Astrocyte of the hippocampus (primary cell): ENCODE measurements around the gene NUP62.

ENCODE experiments used
- DNase-seq: peaks from one replicate; pipeline ENCODE4 v3.0.0; 2011; ENCODE audit warnings: low read depth, low spot score

NUP62 gene

GRCh38 chr19:49881186-49881585 lies 48.1 kb downstream of the NUP62 start:
- DNase-seq: no peak

DNA sequence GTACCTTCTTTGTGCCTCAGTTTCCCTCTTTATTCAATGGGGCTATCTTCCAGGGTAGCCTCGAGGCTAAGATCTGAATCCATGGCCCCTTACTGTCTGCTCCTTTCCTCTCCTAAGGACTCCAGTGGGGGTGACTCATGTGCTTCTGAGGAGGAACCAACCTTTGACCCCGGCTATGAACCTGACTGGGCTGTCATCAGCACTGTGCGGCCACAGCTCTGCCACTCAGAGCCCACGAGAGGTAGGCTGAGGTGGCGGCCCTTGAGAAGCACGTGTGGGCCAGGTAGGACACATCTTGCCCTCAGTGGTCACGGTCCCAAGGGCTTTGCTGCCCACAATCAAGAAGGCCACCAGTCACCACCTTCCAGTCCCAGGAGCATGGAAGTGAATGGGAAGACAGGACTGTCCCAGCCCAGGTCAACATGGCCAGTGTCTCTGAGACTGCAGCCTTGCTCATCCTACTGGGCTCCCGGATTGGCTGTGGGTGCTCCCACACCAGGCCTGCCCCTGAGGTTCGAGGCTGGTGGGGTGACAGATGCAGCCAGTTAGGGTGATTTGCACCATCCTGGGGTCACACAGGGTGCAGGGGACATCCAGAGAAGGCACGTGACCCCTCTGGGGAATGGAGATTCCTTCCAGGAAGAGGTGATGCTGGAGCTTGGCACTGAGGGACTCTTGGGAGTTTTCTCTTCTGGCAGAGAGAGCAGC lies 49.0 kb downstream of the NUP62 start:
- DNase-seq: no peak

GRCh38 chr19:49879243-49879963 lies 49.9 kb downstream of the NUP62 start:
- DNase-seq: no peak

DNA sequence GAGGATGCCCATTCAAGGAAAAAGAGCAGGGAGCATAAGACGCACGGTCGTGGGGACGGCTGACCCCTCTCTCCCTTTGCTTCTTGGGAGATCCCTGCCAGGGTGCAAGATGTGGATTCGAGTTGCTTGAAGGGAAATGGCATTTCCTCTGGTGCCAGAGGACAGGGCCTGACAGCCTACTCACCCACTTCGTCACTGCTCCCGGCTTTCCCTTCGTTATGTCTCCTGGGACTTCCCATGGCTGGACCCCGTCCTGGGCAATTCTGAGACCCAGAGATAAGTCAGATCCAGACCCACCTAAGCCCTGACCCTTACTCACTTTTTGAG lies 50.6 kb downstream of the NUP62 start:
- DNase-seq: no peak

DNA sequence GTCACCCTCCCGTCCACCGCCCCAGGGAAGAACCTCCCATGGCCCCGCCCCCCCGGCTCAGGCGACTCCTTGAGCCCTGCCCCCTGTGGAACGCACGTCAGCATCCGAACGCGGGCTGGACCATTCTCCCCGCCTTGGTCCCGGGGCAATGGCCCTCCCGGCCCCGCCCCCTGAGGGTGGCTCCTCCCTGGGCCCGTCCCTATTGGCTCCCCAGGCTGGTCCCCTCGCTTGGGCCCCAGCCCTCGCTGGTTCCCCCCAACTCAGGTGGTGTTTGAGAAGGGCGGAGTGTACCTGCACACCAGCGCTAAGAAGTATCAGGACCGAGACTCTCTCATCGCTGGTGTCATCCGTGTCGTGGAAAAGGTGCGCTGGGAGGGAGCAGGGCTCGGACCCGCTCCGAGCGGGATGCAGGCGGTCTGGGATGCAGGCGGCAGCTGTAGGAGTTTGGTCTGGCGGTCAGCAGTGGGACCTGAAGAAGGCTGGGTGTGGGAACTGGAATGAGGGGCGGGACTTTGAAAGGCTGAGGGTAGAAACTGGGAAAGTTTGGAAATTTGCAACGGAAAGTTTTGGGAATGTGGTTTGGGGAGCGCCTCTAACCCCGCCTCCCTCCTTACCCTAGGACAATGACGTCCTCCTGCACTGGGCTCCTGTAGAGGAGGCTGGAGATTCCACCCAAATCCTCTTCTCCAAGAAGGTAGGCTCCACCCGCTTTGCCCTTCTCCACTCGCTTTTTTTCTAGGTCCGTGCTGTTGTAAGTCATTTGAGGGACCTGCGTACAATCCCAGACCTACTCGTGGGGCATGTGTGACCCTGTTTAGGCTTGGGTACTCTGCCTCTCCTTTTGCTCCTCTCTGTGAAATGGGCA lies 51.2 kb downstream of the NUP62 start:
- DNase-seq: peak; percentile 99

DNA sequence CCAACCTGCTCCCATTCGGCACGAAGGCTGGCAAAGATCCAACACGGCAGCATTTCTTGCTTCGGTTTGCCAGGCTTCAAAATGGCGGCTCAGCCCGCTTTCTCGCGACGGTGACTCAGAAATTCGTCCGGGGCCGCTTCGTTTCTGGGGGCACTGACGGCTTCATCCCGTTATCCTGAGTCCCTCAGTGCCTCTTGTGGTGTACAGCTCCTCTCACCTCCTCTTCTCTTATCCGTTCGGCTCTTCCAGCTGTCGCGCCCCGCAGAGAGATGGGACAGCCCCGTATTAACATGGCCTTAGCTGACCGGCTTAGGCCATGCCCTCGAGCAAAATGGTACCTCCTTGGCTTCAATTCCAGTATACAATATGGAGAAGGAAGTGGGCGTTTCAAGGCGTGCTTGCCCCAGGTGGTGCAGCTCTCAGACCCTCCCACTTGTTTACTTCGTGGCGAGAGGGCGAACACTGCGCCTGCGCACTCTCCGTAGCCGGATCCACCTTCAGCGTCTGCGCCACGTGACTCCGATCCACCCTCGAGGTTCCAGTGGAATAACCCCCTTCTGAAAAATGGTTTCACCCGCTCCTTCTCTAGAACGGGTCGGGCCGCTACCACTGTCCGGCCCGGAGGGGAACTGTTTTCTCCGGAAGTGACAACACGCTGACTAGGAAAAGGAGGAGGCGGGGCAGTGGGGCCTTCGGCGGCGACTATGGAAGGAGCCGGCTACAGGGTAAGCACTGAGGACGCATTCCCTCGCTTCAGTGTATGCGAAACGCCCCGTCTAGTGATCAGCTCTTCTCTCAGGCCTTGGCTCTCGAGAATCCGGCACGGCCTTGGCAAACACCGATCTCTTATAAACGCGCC lies 52.1 kb downstream of the NUP62 start, which contains the start of the genes AKT1S1 and TBC1D17:
Gene AKT1S1, minus strand, starts transcription at position 336 of the 859 bp plus-strand sequence. CDS start 4,060 bp downstream, outside the sequence.
Gene TBC1D17, plus strand, starts transcription at position 683 of the 859 bp plus-strand sequence. Its CDS starts 22 bp downstream, at position 705.
- peak; percentile 100 for DNase-seq

DNA sequence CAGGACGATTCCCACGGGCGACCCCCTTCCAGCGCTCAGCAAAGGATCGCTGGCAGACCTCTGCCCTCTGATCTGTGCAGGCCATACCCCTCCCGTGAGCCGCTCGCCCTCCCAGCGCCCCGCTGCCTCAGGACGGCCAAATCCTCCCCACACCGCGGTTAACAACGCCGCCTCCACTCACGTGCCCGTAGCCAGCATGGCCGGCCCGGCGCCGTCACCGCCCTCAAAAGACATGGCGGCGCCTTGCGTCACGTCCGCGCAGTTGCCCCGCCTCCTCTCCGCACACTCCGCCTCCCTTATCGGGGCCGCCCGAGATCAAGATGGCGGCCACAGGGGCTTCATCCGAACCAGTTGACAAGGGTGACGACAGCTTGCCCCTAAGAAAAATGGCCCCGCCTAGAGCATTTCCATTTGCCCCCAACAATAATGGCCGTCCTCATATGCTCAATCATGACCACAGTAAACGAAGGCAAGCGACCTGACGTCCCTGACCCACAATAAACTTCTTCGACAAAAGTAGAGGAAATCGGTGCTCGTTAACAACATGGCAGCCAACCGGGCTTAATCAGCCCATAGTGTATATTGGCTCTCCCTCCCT lies 52.8 kb downstream of the NUP62 start:
- peak; percentile 99 for DNase-seq

DNA sequence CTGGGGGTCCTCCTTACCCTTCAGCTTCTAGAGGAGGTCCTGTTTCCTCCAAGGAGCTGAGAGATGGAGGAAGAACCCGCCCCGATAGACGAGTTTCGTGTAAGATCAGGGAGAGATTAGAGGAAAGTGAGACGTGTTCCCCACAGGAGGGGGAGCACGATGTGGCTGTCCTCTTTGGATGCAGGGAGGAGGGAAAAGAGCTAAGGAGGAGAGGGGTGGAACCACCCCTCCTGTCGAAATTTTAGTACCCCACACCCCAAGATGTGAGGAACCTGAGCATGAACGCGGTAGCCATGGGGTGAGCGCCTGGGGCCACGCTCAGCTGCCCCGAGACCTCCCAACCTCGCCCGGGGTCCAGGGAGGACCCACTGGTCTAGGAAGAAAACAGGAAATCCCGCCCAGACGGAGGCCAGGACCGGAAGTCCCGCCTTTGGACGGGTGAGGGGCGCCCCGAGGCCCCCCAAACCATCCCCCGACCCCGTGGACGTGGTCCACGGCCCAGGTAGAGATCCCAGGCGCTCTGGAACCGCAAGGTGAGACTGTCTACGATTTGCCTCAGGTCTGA lies 53.4 kb downstream of the NUP62 start:
- peak; percentile 73 for DNase-seq

- no peak for DNase-seq
These were observed 54.1 kb downstream of the NUP62 start for GRCh38 chr19:49875177-49875576.

DNA sequence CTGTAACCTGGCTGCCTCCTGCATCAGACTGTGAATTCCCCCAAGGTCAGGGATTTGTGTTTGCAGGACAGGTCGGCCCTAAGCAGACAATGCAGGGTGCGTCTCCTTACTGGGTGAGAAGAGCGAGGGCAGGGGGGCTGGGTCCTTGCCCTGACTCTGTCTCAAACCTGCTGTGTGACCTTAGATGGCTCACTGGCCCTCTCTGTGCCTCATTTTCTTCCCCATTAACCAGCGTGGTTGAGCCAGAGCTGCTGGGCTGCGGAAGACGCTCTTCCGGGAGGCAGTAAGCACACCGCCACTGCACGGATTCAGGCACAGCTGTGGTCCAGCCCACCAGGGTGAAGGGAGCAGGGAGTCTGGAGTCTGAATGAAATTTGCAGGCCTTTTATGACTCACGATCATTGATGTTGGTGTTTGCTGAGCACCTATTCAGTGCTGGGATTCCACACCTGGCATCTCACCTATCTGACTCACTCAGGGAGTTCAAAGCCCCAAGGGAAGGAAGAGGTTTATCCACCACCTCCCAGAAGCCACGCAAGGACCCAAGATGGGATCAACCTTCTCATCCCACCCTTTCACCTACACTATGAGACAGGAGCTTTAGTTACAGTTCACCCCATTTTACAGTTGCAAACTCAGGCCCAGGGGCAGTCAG lies 54.7 kb downstream of the NUP62 start:
- no peak for DNase-seq

DNA sequence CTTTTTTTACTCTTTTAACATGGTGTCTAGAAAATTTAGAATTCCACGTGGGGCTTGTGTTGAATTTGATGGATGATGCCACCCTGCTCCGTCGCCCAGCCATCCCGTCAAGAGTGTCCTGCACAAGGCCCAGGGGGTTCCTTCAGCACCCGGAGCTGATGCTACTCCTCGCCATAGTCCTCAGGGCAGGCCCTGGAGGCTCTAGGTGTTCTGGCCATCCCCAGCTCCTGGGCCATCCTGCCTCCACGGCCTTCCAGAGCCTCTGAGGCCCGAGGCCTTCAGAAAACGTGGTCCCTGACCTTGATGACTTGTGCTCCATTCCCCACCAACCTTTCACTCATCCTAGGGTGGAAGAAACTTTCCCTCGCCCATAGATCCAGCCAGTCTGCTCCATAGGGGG lies 55.5 kb downstream of the NUP62 start:
- no peak for DNase-seq

DNA sequence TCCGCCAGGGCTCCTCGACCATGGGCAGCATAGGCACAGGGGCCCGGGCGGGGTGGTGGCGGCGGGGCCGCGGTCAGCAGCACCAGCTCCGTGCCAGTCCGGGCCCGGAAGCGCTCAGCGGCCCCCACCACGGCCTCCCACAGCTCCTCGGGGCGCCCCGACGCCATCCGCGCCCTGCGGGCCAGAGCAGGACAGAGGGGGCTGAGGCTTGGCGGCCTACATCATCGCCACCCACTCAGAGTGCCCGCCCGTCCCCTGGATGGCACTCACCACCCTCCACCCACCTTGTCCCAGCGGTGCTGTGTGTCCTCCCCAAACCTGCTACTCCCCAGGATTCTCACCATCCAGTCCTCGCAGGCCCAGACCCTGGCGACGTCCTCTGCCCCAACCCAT lies 56.2 kb downstream of the NUP62 start:
- DNase-seq: no peak

- DNase-seq: no peak
These were observed 56.8 kb downstream of the NUP62 start for GRCh38 chr19:49872245-49873128.

GRCh38 chr19:49871349-49871985 lies 57.8 kb downstream of the NUP62 start:
- DNase-seq: no peak

DNA sequence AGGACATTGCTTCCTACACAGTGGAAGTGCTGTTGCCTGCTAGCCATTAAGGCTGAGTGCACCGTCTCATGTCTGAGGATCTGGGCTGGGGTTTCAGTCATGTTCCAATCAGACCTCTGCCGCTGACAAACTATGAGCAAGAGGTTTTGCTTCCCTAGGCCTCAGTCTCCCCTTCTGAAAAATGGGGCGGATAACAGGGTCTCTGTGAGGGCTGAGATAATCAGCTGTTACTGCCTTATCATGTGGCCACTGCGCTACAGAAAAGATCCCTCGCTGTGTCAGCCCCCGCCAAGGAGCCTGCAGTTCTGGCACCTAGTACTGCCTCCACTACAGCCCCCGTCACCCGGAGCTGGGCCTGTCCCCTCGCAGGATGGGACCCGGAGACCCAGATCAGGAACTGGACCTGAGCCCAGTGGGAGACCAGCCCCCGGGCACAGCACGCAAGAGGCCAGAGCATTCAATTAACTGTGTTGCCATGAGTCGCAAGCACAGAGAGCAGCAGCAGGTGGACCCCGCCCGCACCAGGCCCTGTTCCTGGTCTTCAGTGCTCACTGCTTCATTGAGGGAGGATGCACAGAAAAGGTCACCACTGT lies 58.9 kb downstream of the NUP62 start:
- DNase-seq: no peak

DNA sequence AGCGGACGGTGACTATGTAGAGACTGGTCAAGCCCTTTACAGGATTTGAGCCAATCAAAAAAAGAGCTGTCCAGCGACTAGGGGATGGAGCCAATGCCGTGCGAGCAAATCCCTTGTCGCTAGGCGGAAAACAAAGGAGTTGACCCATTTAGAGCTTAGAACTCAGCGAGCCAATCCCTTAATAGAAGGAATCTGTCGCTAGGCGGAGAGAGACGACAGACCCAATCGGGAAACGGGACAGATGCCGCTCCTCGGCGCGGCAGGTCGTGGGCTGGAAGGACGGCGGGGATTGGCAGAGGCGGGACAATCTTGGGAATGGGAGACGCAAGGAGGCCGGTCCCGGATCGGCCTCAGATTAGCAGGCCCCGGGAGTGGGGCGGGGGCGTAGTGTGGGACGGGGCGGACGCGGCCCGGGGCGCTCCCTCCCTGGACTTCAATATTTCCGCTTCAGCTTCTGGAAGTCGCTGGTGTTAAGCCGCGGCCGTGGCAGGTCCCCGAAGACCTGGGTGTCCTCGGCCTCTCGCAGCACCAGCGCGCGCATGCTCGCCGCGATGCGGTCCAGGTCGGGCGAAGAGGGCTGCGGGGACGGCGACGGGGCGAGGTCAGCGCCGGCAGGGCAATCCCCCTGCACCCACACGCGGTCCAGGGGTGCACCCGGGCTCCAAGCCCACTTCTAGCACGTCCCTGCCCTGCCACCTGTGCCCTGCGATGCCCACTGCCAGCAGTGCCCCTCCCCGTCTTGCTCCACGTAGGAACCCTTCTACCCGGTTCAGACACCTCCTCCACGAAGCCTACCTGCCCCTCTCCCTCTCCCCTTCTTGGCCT lies 59.6 kb downstream of the NUP62 start:
- DNase-seq: peak; percentile 100

- no peak for DNase-seq
These were observed 60.3 kb downstream of the NUP62 start for GRCh38 chr19:49869009-49869483.
